Purkinje cell (primary cell): ENCODE results near the gene TMEM147. TPM values are rescaled to one million over a fixed set of nuclear protein-coding genes. Genes with fewer than 3 reads are reported as not detected.

Source experiments
- polyA plus RNA-seq: library from polyadenylated mRNA; unstranded; fragments of >200 nt; fragmentation: Nextera tagmentation; gene quantifications from 2 replicates; pipeline ENCODE4 v1.2.1, GENCODE V29; 2014

TMEM147 gene, protein sequence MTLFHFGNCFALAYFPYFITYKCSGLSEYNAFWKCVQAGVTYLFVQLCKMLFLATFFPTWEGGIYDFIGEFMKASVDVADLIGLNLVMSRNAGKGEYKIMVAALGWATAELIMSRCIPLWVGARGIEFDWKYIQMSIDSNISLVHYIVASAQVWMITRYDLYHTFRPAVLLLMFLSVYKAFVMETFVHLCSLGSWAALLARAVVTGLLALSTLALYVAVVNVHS
- 95.0 and 102 TPM in 2 replicates for polyA plus RNA-seq

DNA sequence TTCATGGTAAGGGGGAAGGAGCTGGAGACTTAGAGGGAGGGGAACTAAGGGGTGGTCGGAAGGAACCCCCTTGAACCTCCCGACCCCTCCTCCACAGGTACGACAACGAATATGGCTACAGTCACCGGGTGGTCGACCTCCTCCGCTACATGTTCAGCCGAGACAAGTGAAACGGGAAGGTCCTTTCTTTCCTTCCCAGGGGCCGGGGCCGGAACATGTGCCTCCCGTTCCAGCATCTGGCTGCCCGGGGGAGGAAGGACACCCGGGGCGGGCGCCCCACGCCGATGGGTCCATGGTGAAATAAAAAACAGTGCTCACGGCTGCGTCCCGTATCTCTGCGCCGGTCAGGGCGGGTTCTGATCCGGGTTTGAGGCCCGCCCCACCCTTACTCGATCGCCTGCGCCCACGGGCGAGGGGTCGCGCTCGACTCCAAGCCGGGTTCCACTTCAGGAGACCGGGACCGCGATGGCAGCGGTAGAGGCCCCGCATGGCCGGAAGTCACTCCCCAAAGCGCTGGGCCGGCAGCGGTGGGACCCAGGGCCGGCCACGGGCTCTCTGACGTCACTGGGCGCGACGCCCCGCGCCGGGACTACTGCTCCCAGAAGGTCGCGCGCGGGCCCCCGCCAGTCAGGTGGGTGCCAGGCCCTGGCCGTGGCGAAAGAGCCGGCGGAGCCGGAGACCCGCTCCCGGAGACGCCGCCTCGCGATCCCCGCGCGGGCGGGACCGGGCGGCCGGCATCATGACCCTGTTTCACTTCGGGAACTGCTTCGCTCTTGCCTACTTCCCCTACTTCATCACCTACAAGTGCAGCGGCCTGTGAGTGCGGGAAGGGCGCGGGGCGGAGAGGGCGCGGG, at the start of gene TMEM147:
TMEM147 (plus strand) TSS at position 626 of the 854 bp plus-strand sequence; CDS start at position 740, 114 bp downstream.

DNA sequence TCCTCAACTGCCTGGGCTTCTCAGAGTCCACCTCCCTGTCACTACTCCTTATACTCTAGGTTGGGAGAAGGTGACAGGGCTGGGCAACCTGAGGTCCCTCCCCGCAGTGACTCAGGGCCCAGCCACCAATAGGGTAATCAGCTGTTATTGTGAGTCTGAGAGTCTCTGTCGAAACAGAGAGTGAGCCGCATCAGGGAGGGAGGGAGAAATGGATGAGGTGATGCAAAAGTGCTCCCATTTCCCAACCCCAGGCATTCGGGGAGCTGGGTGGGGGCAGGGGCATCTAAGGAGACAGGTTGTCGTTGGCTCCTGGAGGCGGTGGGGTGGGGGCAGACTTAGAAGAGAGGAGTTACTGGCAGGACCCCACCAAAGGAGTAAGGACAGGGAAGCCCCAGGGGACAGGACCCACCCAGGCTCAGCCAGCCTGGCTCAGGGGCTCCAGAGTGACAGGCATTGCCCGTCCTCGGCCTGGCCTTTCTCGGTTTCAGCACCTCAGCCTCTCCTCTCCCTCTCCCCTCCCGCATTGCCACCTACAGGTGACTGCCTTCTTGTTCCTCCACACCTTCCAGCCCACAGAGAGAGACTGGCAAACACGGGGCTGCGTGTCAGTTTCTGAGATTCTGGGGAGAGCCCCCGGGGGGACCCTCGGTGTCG, 31.7 kb upstream of the TMEM147 start, which contains the start of gene DMKN:
DMKN (minus strand) TSS at position 22 of the 654 bp plus-strand sequence. CDS start 174 bp downstream, outside the sequence.

DNA sequence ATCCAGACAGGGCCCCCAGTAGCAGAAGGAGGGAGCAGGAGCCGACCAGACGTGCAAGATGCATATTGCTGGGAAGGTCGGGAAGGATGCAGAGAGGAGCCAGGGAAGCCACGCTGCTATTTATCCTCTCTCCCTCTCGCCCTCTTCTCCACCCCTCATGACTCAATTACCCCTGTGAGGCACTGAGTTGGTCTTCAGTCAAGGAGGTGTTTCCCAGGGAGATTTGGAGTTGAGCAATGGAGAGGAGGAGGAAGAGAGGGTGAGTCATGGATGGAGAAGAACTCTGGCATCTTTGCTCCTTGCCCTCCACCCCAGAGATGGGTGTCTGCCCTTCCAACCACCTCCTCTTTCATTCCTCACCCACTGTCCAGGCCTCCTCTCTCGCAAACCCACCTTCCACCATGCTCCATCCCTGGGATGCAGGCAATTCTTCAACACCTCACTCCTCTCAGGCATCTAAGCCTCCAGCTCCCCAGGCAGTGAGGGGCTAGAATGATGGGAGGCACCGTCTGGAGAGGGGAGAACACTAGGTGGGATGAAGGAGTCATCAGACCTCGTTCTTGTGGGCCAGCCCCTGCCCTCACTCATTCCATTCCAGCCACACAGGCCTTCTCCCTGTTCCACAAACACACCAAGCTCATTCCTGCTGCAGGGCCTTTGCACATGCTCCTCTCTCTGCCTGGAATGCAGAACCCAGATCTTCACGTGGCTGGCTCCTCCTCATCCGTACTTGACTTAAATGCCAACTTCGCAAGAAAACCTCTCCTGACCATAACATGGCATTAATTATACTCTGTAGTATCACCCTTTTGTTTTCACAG, 17.0 kb upstream of the TMEM147 start, which contains the start of gene SBSN:
SBSN (minus strand) TSS at position 94 of the 821 bp plus-strand sequence; CDS start at position 64, 30 bp downstream.

DNA sequence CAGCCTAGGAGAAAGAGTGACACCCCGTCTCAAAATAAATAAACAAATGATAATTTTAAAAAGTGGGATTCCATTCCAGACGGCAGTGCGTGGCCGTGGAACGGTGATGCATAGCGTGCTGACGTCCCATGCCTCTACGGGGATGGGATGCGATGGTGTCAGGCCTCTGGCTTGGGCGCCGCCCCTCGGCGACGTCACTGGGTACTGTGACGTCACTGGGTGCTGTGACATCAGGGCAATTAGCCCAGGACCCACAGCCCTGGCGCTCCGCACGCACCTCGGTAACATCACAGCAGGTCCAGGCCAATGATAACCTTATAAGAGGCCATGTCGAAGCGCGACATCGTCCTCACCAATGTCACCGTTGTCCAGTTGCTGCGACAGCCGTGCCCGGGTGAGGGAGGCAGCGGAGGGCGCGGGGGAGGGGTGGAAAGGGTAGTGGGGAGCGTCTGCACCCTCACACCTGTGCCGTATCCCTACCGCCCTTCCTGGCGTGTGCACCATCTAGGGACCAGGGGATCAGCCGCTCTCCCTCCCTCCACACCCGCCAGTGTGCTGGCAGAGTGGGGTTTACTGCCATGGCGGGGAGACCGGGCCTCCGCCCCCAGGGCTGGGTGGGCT, 12.1 kb upstream of the TMEM147 start, which contains the start of gene GAPDHS:
GAPDHS (plus strand) TSS at position 256 of the 621 bp plus-strand sequence; CDS start at position 328, 72 bp downstream.

DNA sequence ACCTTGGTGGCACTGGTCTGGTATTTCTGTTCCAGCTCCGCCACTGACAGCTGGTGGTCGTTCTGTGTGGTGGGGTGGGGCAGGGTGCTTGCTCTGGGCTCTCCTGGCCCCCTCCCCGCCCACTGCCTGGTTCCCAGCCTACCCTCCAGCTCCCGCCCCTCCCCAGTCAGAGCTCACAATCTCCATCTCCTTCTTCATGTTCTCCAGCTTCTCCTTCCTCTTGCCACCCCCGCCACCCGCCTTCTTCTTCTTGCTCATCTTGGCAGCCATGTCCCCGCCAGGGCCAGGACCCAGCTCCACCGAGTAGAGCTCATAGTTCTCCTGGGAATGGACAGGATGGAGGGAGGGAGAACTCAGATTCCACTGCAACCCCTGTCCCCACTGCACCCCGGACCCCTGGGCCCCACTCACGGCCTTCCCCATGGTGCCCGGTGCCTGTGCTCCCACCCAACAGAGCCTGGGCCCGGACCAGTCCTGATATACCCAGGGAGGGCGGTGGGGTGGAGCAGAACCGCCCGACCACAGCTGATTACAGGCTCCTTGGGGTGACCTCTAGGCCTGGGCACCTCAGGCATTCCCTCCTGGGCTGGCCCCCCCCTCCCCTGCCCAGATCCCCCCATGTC, 17.9 kb downstream of the TMEM147 start, which contains the start of gene ATP4A:
ATP4A (minus strand) TSS at position 452 of the 623 bp plus-strand sequence; CDS start at position 423, 29 bp downstream.

DNA sequence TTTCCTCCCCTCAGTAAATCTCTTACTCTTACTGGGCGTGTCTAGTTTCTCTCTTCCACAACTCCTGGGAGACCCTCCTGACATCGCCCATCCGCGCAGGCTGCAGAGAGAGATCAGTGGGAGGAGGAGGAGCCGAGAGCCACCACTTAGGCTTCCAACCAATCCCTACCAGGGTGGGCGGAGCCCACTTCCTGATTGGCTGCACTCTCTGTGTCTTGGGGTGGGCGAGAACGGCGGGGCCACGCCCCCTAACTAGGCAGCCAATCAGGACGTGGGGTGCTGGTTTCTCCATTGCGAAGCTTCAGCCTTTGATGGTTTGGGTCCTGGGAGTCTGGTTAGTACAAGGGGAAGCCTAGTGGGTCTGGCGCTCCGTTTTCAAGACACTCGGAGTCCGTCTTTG, 40.4 kb downstream of the TMEM147 start, which contains the start of gene PMIS2:
PMIS2 (plus strand) TSS at position 326 of the 400 bp plus-strand sequence. CDS start 87 bp downstream, outside the sequence.

Other genes with a start within 250 kb of the TMEM147 start
- 0.28 TPM in 1 of 2 replicates, not detected in the other for gene CD22, start 216.4 kb upstream of the TMEM147 start, polyA plus RNA-seq
- gene FFAR1, start 197.7 kb upstream of the TMEM147 start, polyA plus RNA-seq = not detected in 2 replicates
- gene FFAR3, start 187.2 kb upstream of the TMEM147 start, polyA plus RNA-seq = not detected in 2 replicates
- not detected in 2 replicates for gene GPR42, start 174.6 kb upstream of the TMEM147 start, polyA plus RNA-seq
- gene FFAR2, start 97.4 kb upstream of the TMEM147 start, polyA plus RNA-seq = not detected in 2 replicates
- gene KRTDAP, start 55.2 kb upstream of the TMEM147 start, polyA plus RNA-seq = 0.58 and 1.7 TPM in 2 replicates
- 6.0 and 7.7 TPM in 2 replicates for gene DMKN, start 32.0 kb upstream of the TMEM147 start, polyA plus RNA-seq
- gene SBSN, start 17.3 kb upstream of the TMEM147 start, polyA plus RNA-seq = not detected in 2 replicates
- not detected in 2 replicates for gene GAPDHS, start 12.2 kb upstream of the TMEM147 start, polyA plus RNA-seq
- gene ATP4A, start 18.0 kb downstream of the TMEM147 start, polyA plus RNA-seq = not detected in 2 replicates
- not detected in 2 replicates for gene PMIS2, start 40.5 kb downstream of the TMEM147 start, polyA plus RNA-seq
- 0.60 and 0.84 TPM in 2 replicates for gene HAUS5, start 67.1 kb downstream of the TMEM147 start, polyA plus RNA-seq
- 8.9 and 12.6 TPM in 2 replicates for gene RBM42, start 83.4 kb downstream of the TMEM147 start, polyA plus RNA-seq
- 0.70 TPM in 1 of 2 replicates, not detected in the other for gene ETV2, start 96.1 kb downstream of the TMEM147 start, polyA plus RNA-seq
- gene COX6B1, start 102.7 kb downstream of the TMEM147 start, polyA plus RNA-seq = 1,754 and 2,269 TPM in 2 replicates
- gene UPK1A, start 120.9 kb downstream of the TMEM147 start, polyA plus RNA-seq = 0.27 TPM in 1 of 2 replicates, not detected in the other
- not detected in 2 replicates for gene ZBTB32, start 158.9 kb downstream of the TMEM147 start, polyA plus RNA-seq
- gene KMT2B, start 172.4 kb downstream of the TMEM147 start, polyA plus RNA-seq = 1.0 and 1.8 TPM in 2 replicates
- gene IGFLR1, start 196.8 kb downstream of the TMEM147 start, polyA plus RNA-seq = 1.0 and 4.9 TPM in 2 replicates
- 69.6 and 75.0 TPM in 2 replicates for gene U2AF1L4, start 199.8 kb downstream of the TMEM147 start, polyA plus RNA-seq
- 311 and 383 TPM in 2 replicates for gene PSENEN, start 200.0 kb downstream of the TMEM147 start, polyA plus RNA-seq
- 4.6 and 8.3 TPM in 2 replicates for gene LIN37, start 202.9 kb downstream of the TMEM147 start, polyA plus RNA-seq
- 0.50 TPM in 1 of 2 replicates, not detected in the other for gene HSPB6, start 211.4 kb downstream of the TMEM147 start, polyA plus RNA-seq
- gene PROSER3, start 212.6 kb downstream of the TMEM147 start, polyA plus RNA-seq = 0.51 TPM in 1 of 2 replicates, not detected in the other
- gene ARHGAP33, start 229.9 kb downstream of the TMEM147 start, polyA plus RNA-seq = 0.15 and 0.40 TPM in 2 replicates